Lower lobe of right lung (tissue), 2 donors: ENCODE data around the gene PROX2. TPM values are rescaled to one million over a fixed set of nuclear protein-coding genes. Genes with fewer than 3 reads are reported as not detected.

ENCODE experiments used
- ATAC-seq, 2 donors: fragments of 200-7000 bp; cut with Tn5 transposase; one replicate each; pipeline ENCODE4 v1.9.1; 2020 to 2022; ENCODE audit warnings: mild to moderate bottlenecking in 2 of 2, moderate library complexity in 2 of 2
- DNase-seq: peaks from one replicate; pipeline ENCODE4 v3.0.0-alpha.2; 2020
- H3K27ac ChIP-seq: fragments of 200-600 bp; one replicate; pipeline ENCODE4 v1.8.0; 2022
- H3K27me3 ChIP-seq: fragments of 200-600 bp; one replicate; pipeline ENCODE4 v1.8.0; 2022; ENCODE audit warnings: low read depth
- H3K36me3 ChIP-seq: fragments of 200-600 bp; one replicate; pipeline ENCODE4 v1.8.0; 2022; ENCODE audit warnings: mild to moderate bottlenecking
- H3K4me1 ChIP-seq: fragments of 200-600 bp; one replicate; pipeline ENCODE4 v1.8.0; 2022
- H3K4me3 ChIP-seq: fragments of 200-600 bp; one replicate; pipeline ENCODE4 v1.8.0; 2022; ENCODE audit warnings: mild to moderate bottlenecking
- H3K9me3 ChIP-seq: fragments of 200-600 bp; one replicate; pipeline ENCODE4 v1.8.0; 2022
- intact Hi-C: fragments of 100-400 bp; cut with DNase I; formaldehyde crosslinking; loops from one replicate; pipeline ENCODE4 v1.11.0; 2022
- total RNA-seq: library from RNA; stranded (reverse); fragmentation: NEBNext Ultra II Directional; extraction: Animal tissue kit (Norgen Biotek cat#: 25700); gene quantifications from one replicate; pipeline ENCODE4 v1.2.1, GENCODE V29; 2021
- TF ChIP-seq, protein P1 (sequence below): fragments of 200-600 bp; IDR thresholded peaks from one replicate; pipeline ENCODE4 v1.8.0; 2022; ENCODE audit warnings: antibody characterized with exemption, mild to moderate bottlenecking
- donor health status: DM: no; HTN: yes; CAD: no; lungs with severe emphysema.

PROX2 gene
- total RNA-seq, 1 donor from 2014 or later, result 0.12 TPM

DNA sequence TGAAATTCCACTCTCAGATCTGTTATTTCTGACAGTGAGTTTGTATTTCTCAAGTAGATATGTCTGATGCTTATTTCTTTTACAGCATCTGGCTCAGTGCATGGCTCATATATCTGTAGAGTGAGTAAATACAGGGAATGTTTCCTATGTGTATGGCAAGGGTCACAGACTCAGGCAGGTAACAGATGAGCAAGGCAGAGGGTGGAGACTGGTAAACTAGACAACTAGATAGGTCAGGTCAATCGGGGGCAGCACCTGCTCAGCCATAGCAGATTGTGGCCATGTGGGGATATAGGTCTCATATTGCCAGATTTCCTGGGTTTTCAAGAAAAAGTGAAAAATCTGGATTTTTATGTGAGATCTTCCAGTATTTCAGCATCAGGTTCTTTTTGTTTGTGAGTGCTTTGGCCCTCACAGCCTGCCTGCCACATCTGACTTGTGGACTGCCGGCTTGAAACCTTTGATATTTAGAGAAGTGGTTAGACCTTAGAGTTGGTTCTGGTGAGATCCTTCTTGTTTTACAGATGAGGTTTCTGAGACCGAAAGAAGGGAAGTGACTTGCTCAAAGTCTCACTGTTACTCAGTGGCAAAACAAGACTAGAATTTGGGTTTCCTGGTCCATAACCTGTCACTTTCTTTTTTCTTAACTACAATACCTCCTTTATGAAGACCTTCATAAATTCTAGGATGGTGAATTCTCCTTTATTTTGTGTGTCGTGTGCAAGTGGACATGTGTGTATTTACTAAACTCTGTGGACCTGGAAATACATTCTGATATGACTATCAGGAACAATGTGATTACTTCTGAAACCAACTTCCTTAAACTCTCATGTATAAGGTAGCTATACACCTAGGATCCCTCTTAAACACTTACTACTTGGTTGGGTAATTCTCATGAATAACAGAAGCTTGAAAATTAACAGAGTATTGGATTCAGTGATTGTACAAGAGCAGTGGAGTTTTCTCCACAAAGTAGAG is 34.4 kb downstream of the PROX2 start:
- DNase-seq, result no peak
- TF ChIP-seq, protein P1, sequence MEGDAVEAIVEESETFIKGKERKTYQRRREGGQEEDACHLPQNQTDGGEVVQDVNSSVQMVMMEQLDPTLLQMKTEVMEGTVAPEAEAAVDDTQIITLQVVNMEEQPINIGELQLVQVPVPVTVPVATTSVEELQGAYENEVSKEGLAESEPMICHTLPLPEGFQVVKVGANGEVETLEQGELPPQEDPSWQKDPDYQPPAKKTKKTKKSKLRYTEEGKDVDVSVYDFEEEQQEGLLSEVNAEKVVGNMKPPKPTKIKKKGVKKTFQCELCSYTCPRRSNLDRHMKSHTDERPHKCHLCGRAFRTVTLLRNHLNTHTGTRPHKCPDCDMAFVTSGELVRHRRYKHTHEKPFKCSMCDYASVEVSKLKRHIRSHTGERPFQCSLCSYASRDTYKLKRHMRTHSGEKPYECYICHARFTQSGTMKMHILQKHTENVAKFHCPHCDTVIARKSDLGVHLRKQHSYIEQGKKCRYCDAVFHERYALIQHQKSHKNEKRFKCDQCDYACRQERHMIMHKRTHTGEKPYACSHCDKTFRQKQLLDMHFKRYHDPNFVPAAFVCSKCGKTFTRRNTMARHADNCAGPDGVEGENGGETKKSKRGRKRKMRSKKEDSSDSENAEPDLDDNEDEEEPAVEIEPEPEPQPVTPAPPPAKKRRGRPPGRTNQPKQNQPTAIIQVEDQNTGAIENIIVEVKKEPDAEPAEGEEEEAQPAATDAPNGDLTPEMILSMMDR, result no peak
- no peaks in the 10 kb centered on the region for H3K9me3 ChIP-seq
- H3K4me3 ChIP-seq, result no peak overlapping the region
- H3K4me1 ChIP-seq, result peaks cover 17% of the 10 kb centered on the region
- H3K27ac ChIP-seq, result no peak overlapping the region
- intact Hi-C loops, result no loop called here
- no peaks in the 10 kb centered on the region for H3K27me3 ChIP-seq
- ATAC-seq, result peak in 1 of 2 donors; percentile 71
- peaks cover 10% of the 10 kb centered on the region for H3K36me3 ChIP-seq

DNA sequence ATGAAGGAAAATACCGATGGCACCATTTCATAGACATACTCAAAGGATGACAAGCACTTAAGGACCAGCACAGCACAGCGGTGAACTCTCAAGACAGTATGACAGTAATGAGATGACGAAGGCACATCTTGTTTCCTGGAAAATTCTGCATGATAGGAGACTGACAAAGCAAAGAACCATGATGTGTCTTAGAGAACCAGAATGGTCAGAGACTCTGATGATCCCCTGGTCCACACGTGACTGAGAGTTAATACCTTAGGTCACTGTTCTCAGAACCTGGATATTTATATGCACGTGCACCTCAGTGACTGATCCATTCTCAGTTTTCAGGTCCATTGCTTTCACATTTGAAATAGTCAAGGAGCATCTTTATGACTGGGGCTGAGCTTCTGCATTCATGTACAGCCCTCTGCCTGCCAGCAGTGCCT is 35.3 kb downstream of the PROX2 start:
- H3K36me3 ChIP-seq, result peaks cover 19% of the 10 kb centered on the region
- intact Hi-C loops, result no loop called here

DNA sequence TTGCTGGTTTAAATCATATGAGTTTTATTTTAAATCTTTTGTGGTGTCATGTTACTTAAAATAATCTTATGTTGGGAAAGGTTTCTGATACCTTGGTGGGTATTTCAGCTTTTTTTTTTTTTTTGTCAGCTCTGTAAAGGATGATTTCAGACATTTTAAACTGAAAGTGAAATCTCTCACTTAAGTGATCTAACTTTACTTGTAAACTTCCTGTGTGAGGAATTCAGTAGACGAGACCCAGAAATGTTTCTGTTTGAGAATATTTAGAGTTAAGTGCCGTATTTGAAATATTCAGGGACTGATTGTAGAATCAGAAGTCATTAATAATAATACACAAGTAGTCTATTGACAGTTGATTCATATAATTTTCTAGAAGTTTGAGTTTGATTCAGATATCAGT is 37.8 kb downstream of the PROX2 start:
- peaks cover 17% of the 10 kb centered on the region for H3K4me1 ChIP-seq
- H3K9me3 ChIP-seq, result no peaks in the 10 kb centered on the region
- intact Hi-C loops, result no loop called here
- no peak overlapping the region for H3K4me3 ChIP-seq
- TF ChIP-seq, protein P1, result no peak
- H3K27ac ChIP-seq, result peak overlapping the region; percentile 10
- no peaks in the 10 kb centered on the region for H3K27me3 ChIP-seq
- DNase-seq (no peak), ATAC-seq (peak in 1 of 2 donors; percentile 36)
- peaks cover 26% of the 10 kb centered on the region for H3K36me3 ChIP-seq

More for the DNA sequence above, 35.3 kb downstream of the PROX2 start:
- peaks cover 17% of the 10 kb centered on the region for H3K4me1 ChIP-seq
- H3K27me3 ChIP-seq, result no peaks in the 10 kb centered on the region
- TF ChIP-seq, protein P1, result no peak
- DNase-seq (no peak), ATAC-seq (peak in 1 of 2 donors; percentile 42)
- H3K27ac ChIP-seq, result no peak overlapping the region
- H3K9me3 ChIP-seq, result no peaks in the 10 kb centered on the region
- H3K4me3 ChIP-seq, result no peak overlapping the region

DNA sequence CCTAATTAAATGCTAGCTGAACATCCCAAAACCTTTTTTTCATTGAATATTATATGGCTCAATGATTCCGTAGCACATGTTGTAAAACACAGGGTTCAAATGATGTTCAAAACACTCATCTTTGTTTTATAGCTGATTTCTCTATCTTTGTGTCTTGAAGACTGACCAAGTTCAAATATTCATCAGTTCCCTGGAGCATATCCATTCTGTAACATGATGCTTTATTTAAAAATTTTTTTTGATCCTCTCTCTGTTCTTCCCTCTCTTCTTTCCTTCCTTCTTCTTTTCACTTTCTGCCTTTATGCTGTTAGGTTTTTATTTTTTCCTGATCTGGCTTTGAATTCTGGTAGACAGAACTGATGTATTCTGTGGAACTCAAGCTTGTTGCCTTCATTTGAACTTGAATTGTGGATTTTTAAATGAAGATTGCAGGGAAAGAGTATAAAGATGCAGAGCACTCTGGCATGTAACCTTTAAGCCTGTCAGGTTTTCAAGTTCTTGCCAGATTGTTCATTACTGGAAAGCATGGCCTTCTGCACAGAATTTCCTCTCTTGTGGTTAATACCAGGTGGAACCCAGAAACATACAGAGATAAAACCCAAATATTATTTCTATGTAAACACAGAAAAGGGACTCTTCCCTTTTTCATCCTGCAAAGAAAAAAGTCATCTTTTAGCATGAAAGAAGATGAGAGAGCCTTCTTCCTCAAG is 39.5 kb downstream of the PROX2 start:
- H3K36me3 ChIP-seq, result peaks cover 29% of the 10 kb centered on the region
- no peaks in the 10 kb centered on the region for H3K9me3 ChIP-seq
- no peak overlapping the region for H3K4me3 ChIP-seq
- intact Hi-C loops, result no loop called here
- H3K4me1 ChIP-seq, result peaks cover 17% of the 10 kb centered on the region
- TF ChIP-seq, protein P1, result no peak
- no peaks in the 10 kb centered on the region for H3K27me3 ChIP-seq
- ATAC-seq (no peak), DNase-seq (no peak)
- H3K27ac ChIP-seq, result no peak overlapping the region

DNA sequence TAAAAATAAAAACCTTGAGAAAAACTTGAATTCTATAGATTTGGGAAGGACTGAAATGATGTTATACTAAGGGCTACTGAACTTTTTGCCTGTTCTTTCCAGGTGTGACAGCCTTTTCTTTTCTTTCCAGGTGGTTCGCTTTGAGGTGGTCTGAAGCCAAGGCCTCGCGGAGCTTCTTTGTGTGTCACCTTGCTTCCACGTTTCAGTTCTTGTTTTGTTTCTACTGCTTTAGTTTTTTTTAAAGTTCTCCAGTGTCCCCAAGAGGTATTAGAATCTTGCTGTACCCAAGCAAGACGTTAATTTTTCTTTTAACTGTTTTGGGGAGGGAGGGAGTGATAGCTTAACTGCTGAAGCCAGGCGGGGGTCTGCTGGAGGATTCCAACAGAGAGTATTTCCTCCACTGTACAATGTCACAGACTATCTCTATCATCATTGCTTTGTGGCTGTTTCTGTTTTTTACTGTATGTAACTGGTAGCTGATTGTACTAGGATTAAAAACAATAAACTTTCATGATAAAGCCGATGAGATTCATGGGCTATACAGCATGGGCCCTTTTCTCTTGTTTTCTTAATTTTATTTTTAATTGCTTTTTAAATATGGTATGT is 40.2 kb downstream of the PROX2 start:
- Histone ChIP-seq H3K4me3 (no peak overlapping the region), H3K9me3 (no peaks in the 10 kb centered on the region), H3K27ac (no peak overlapping the region), H3K27me3 (no peaks in the 10 kb centered on the region), H3K36me3 (peaks cover 30% of the 10 kb centered on the region), H3K4me1 (peaks cover 17% of the 10 kb centered on the region)
- DNase-seq (no peak), ATAC-seq (no peak)
- TF ChIP-seq, protein P1, result no peak
- intact Hi-C loops, result no loop called here
